ENCODE data around the gene FGF21.

- TF ChIP-seq USF2 (IDR thresholded peaks at IDR 0.05) (peak; percentile 78), MAX (IDR thresholded peaks at IDR 0.05) (peak; percentile 61; the same call in 1 of the 2 replicates), CTCF (IDR thresholded peaks at IDR 0.05) (no peak), POLR2A (IDR thresholded peaks at IDR 0.05; ENCODE audit: low read length) (no peak), EP300 (IDR thresholded peaks at IDR 0.05) (no peak), CHD2 (IDR thresholded peaks at IDR 0.05; ENCODE audit: low read length, partially characterized antibody) (no peak), RNF2 (IDR thresholded peaks at IDR 0.05; ENCODE audit: borderline replicate concordance, low read depth) (no peak), RFX5 (IDR thresholded peaks at IDR 0.05) (no peak; the same call in 1 of the 2 replicates), MAFK (IDR thresholded peaks at IDR 0.05; ENCODE audit: partially characterized antibody) (peak; percentile 38), KDM5A (IDR thresholded peaks at IDR 0.05) (no peak), CHD4 (IDR thresholded peaks at IDR 0.05; ENCODE audit: borderline replicate concordance) (no peak), POLR2AphosphoS2 (conservative IDR thresholded peaks at IDR 0.05; ENCODE audit: low read length) (no peak), RCOR1 (IDR thresholded peaks at IDR 0.05; ENCODE audit: low read depth, low read length) (no peak)
These were observed 25.5 kb downstream of the FGF21 start for GRCh38 chr19:48780631-48781391.

Data from A549 (cell line).